Upper lobe of right lung (tissue), 1 donor: ENCODE results near the gene GRID1. TPM values are rescaled to one million over a fixed set of nuclear protein-coding genes. Genes with fewer than 3 reads are reported as not detected.

Source experiments
- ATAC-seq: fragments of 200-7000 bp; cut with Tn5 transposase; one replicate; pipeline ENCODE4 v1.9.1; 2020; ENCODE audit warnings: mild to moderate bottlenecking, moderate library complexity
- DNase-seq: peaks from one replicate; pipeline ENCODE4 v3.0.0-alpha.2; 2020
- H3K27ac ChIP-seq: fragments of 200-600 bp; one replicate; pipeline ENCODE4 v1.8.0; 2022
- H3K27me3 ChIP-seq: fragments of 200-600 bp; one replicate; pipeline ENCODE4 v1.8.0; 2022; ENCODE audit warnings: mild to moderate bottlenecking
- H3K36me3 ChIP-seq: fragments of 200-600 bp; one replicate; pipeline ENCODE4 v1.8.0; 2022
- H3K4me1 ChIP-seq: fragments of 200-600 bp; one replicate; pipeline ENCODE4 v1.8.0; 2022
- H3K4me3 ChIP-seq: fragments of 200-600 bp; one replicate; pipeline ENCODE4 v1.8.0; 2022; ENCODE audit warnings: mild to moderate bottlenecking
- H3K9me3 ChIP-seq: fragments of 200-600 bp; one replicate; pipeline ENCODE4 v1.8.0; 2022
- CTCF ChIP-seq: fragments of 200-600 bp; IDR thresholded peaks from one replicate; pipeline ENCODE4 v1.8.0; 2022; ENCODE audit warnings: antibody characterized with exemption
- intact Hi-C: fragments of 100-400 bp; cut with DNase I; formaldehyde crosslinking; loops from one replicate; pipeline ENCODE4 v1.11.0; 2022
- total RNA-seq: library from RNA; stranded (reverse); fragmentation: NEBNext Ultra II Directional; extraction: Animal tissue kit (Norgen Biotek cat#: 25700); gene quantifications from one replicate; pipeline ENCODE4 v1.2.1, GENCODE V29; 2021
- donor health status: DM: no; HTN: yes; CAD: no; lungs with severe emphysema.

The GRID1 gene
- total RNA-seq, 1 donor from 2014 or later, result 3.0 TPM

- Histone ChIP-seq H3K4me3 (no peak overlapping the region), H3K36me3 (no peaks in the 10 kb centered on the region), H3K27ac (no peak overlapping the region), H3K9me3 (no peaks in the 10 kb centered on the region), H3K4me1 (no peaks in the 10 kb centered on the region), H3K27me3 (no peaks in the 10 kb centered on the region)
- intact Hi-C loops, result no loop called here
- DNase-seq (no peak), ATAC-seq (peak; percentile 79)
- TF ChIP-seq CTCF, result no peak
These were observed 11.6 kb downstream of the GRID1 start for GRCh38 chr10:86354761-86355540.

- TF ChIP-seq CTCF, result no peak
- DNase-seq (no peak), ATAC-seq (no peak)
- Histone ChIP-seq H3K27me3 (no peaks in the 10 kb centered on the region), H3K9me3 (no peaks in the 10 kb centered on the region), H3K27ac (no peak overlapping the region), H3K4me1 (no peaks in the 10 kb centered on the region), H3K36me3 (no peaks in the 10 kb centered on the region), H3K4me3 (no peak overlapping the region)
- intact Hi-C loops, result no loop called here
These were observed 12.8 kb downstream of the GRID1 start for GRCh38 chr10:86353506-86354485.

- no peak for TF ChIP-seq CTCF
- no peak for DNase-seq
- H3K27ac ChIP-seq, result no peak overlapping the region
These were observed 15.7 kb downstream of the GRID1 start for GRCh38 chr10:86350897-86351296.

GRCh38 chr10:86349940-86350630 is 16.5 kb downstream of the GRID1 start:
- DNase-seq, result peak; percentile 18
- Histone ChIP-seq H3K4me3 (no peak overlapping the region), H3K36me3 (no peaks in the 10 kb centered on the region), H3K4me1 (no peaks in the 10 kb centered on the region), H3K27ac (no peak overlapping the region), H3K9me3 (no peaks in the 10 kb centered on the region), H3K27me3 (no peaks in the 10 kb centered on the region)
- ATAC-seq, result no peak
- no peak for TF ChIP-seq CTCF
- intact Hi-C loops, result no loop called here

More at GRCh38 chr10:86350897-86351296, 15.7 kb downstream of the GRID1 start:
- no peaks in the 10 kb centered on the region for H3K36me3 ChIP-seq
- no peak for ATAC-seq
- H3K27me3 ChIP-seq, result no peaks in the 10 kb centered on the region
- intact Hi-C loops, result no loop called here
- no peak overlapping the region for H3K4me3 ChIP-seq
- H3K9me3 ChIP-seq, result no peaks in the 10 kb centered on the region
- no peaks in the 10 kb centered on the region for H3K4me1 ChIP-seq

GRCh38 chr10:86349474-86349873 is 17.1 kb downstream of the GRID1 start:
- H3K9me3 ChIP-seq, result no peaks in the 10 kb centered on the region
- ATAC-seq, result no peak
- no peak for TF ChIP-seq CTCF
- H3K4me3 ChIP-seq, result no peak overlapping the region
- H3K27me3 ChIP-seq, result no peaks in the 10 kb centered on the region
- no peaks in the 10 kb centered on the region for H3K36me3 ChIP-seq
- peak; percentile 41 for DNase-seq
- no peaks in the 10 kb centered on the region for H3K4me1 ChIP-seq
- intact Hi-C loops, result no loop called here
- no peak overlapping the region for H3K27ac ChIP-seq
